ENCODE measurements around the gene PCDH12.

Gene PCDH12

GRCh38 chr5:141966963-141967333, 8.9 kb upstream of the PCDH12 start:
- peaks cover 10% of the 10 kb centered on the region for H3K4me1 ChIP-seq (ENCODE audit: control insufficient read depth, insufficient read depth, low read length, poor library complexity, severe bottlenecking)

DNA sequence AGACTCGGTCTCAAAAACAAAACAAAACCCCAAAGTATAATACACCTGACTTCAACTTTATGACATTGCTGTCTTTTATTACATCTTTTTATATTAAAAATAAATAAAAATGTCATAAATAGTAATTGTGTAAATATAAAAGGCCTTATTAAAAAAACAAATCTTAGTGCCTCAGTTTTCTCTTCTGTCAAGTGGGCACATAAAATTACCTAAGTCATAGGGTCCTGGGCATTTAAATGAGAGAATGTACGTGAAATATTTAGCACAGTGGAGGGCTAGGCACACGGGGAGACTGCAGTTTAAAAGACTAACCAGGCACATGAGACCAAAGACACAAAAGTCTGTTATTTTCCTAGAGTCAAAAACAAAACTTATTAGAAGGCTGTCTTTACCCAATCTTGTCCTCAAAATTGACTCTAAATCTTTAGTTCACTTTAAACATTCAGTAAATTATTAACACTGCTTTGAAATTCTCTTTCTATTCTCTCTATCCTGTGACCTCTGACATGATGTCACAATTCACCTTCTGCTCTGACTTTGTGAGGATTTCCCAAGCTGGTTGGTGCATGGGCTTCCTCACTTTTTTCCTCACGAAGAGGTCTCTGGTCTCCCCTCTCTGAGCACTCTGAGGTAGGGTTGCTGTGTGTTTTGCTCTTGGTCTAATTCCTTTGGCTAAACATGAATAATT, 8.4 kb upstream of the PCDH12 start:
- Histone ChIP-seq H3K4me1 (ENCODE audit: control insufficient read depth, insufficient read depth, low read length, poor library complexity, severe bottlenecking) (peaks cover 10% of the 10 kb centered on the region), H3K4me3 (ENCODE audit: insufficient read depth, low read depth, low read length, poor library complexity, severe bottlenecking) (no peak overlapping the region), H3K9me3 (ENCODE audit: control insufficient read depth, low read length) (no peaks in the 10 kb centered on the region), H3K36me3 (ENCODE audit: control insufficient read depth, insufficient read depth, low read length) (no peaks in the 10 kb centered on the region), H3K27me3 (replicated peaks; ENCODE audit: control insufficient read depth, insufficient read depth, low read length, poor library complexity, severe bottlenecking) (no peaks in the 10 kb centered on the region), H3K27ac (ENCODE audit: insufficient read depth, low read length, poor library complexity, severe bottlenecking) (no peak overlapping the region)
- no peak for DNase-seq

More at GRCh38 chr5:141966963-141967333, 8.9 kb upstream of the PCDH12 start:
- no peaks in the 10 kb centered on the region for H3K36me3 ChIP-seq (ENCODE audit: control insufficient read depth, insufficient read depth, low read length)
- DNase-seq = no peak
- H3K27ac ChIP-seq (ENCODE audit: insufficient read depth, low read length, poor library complexity, severe bottlenecking) = no peak overlapping the region
- H3K9me3 ChIP-seq (ENCODE audit: control insufficient read depth, low read length) = no peaks in the 10 kb centered on the region
- H3K4me3 ChIP-seq (ENCODE audit: insufficient read depth, low read depth, low read length, poor library complexity, severe bottlenecking) = no peak overlapping the region
- H3K27me3 ChIP-seq (replicated peaks; ENCODE audit: control insufficient read depth, insufficient read depth, low read length, poor library complexity, severe bottlenecking) = no peaks in the 10 kb centered on the region

DNA sequence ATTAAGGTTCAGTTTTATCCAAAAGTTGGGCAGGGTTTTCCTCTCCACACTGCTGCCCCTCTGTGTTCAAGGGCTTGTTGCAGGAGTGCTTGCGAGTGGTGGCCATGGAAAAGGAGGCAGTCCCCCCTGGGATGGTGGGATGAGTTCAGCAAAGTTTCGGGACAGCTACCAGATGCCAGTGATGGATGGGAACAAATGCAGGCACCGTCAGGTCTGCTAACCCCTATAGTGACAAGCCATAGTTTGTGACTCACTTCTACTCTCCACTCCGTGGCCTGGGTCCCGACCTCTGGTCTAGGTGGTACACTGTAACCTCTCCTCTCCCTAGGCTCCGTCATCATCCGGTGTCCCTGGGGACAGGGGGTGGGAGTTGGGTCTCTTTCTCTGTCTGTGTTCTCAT, 7.1 kb upstream of the PCDH12 start:
- H3K27ac ChIP-seq (ENCODE audit: insufficient read depth, low read length, poor library complexity, severe bottlenecking) = no peak overlapping the region
- H3K9me3 ChIP-seq (ENCODE audit: control insufficient read depth, low read length) = no peaks in the 10 kb centered on the region
- peaks cover 19% of the 10 kb centered on the region for H3K4me1 ChIP-seq (ENCODE audit: control insufficient read depth, insufficient read depth, low read length, poor library complexity, severe bottlenecking)
- H3K4me3 ChIP-seq (ENCODE audit: insufficient read depth, low read depth, low read length, poor library complexity, severe bottlenecking) = no peak overlapping the region
- H3K27me3 ChIP-seq (replicated peaks; ENCODE audit: control insufficient read depth, insufficient read depth, low read length, poor library complexity, severe bottlenecking) = no peaks in the 10 kb centered on the region
- DNase-seq = no peak
- no peaks in the 10 kb centered on the region for H3K36me3 ChIP-seq (ENCODE audit: control insufficient read depth, insufficient read depth, low read length)

GRCh38 chr5:141963701-141964100, 5.7 kb upstream of the PCDH12 start:
- Histone ChIP-seq H3K27me3 (replicated peaks; ENCODE audit: control insufficient read depth, insufficient read depth, low read length, poor library complexity, severe bottlenecking) (no peaks in the 10 kb centered on the region), H3K36me3 (ENCODE audit: control insufficient read depth, insufficient read depth, low read length) (no peaks in the 10 kb centered on the region), H3K27ac (ENCODE audit: insufficient read depth, low read length, poor library complexity, severe bottlenecking) (no peak overlapping the region), H3K9me3 (ENCODE audit: control insufficient read depth, low read length) (no peaks in the 10 kb centered on the region), H3K4me1 (ENCODE audit: control insufficient read depth, insufficient read depth, low read length, poor library complexity, severe bottlenecking) (peaks cover 17% of the 10 kb centered on the region), H3K4me3 (ENCODE audit: insufficient read depth, low read depth, low read length, poor library complexity, severe bottlenecking) (no peak overlapping the region)
- DNase-seq = no peak

DNA sequence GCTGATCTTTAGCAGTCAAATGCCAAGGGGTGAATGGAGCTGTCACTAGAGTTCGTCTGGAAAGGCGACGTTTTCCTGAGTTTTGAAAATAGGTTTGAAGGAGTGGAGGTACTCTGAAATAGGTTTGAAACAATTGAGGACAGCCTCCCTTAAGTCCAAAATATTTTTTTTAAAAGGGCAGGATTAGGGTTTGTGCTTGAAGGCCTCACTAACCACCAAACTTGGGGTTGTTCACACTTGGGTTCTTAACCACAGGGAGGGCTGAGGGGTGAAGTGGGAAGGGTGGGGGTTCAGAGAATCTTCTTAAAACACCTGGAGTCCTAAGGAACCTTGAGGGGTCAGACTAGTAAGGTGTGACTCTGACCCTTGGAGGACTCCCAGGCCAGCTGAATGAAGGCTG, 3.5 kb upstream of the PCDH12 start:
- Histone ChIP-seq H3K9me3 (ENCODE audit: control insufficient read depth, low read length) (no peaks in the 10 kb centered on the region), H3K36me3 (ENCODE audit: control insufficient read depth, insufficient read depth, low read length) (no peaks in the 10 kb centered on the region), H3K4me3 (ENCODE audit: insufficient read depth, low read depth, low read length, poor library complexity, severe bottlenecking) (no peak overlapping the region), H3K4me1 (ENCODE audit: control insufficient read depth, insufficient read depth, low read length, poor library complexity, severe bottlenecking) (peaks cover 28% of the 10 kb centered on the region), H3K27ac (ENCODE audit: insufficient read depth, low read length, poor library complexity, severe bottlenecking) (no peak overlapping the region), H3K27me3 (replicated peaks; ENCODE audit: control insufficient read depth, insufficient read depth, low read length, poor library complexity, severe bottlenecking) (no peaks in the 10 kb centered on the region)
- no peak for DNase-seq

DNA sequence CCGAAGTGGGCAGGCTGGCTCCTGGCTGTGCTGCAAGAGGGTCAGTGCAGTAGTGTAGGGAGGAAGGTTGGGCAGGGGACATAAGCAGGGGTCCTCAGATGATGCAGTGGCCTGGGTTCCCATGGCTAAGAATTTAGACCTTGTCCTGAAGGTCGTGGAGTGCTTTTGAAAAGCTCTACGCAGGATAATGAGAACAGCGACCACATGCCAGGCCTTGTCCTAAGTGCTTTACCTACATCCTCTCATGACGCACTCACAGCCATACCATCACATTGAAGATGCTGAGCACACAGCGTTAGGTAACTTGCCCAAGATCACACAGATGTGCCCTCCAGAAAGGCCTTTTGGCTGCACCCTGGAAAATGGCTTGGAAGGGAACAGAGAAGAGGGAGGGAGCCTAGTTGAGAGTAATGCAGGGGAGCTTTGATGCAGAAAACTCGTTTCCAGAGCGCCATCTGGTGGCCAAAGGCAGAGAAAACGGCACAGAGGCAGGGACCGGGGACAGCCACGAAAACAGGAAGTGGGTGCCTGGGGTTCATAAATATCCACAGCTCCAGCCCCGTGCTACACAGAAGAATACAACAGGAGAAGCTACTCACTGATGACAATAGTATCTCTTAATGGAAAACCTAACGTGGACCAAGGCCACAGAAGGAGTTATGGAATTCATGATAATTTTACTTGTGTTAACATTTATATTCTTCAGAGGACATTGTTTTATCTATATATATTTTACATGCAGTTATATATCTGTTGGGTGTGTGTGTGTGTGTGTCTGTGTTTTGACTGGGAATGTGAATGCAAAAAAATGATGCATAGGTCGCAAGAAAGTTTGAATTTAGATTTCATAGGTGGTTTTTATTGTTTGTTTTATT, 2.7 kb upstream of the PCDH12 start:
- no peak overlapping the region for H3K4me3 ChIP-seq (ENCODE audit: insufficient read depth, low read depth, low read length, poor library complexity, severe bottlenecking)
- peak; percentile 76 to 84 (median 77) for DNase-seq
- H3K27ac ChIP-seq (ENCODE audit: insufficient read depth, low read length, poor library complexity, severe bottlenecking) = no peak overlapping the region
- H3K9me3 ChIP-seq (ENCODE audit: control insufficient read depth, low read length) = no peaks in the 10 kb centered on the region
- peaks cover 28% of the 10 kb centered on the region for H3K4me1 ChIP-seq (ENCODE audit: control insufficient read depth, insufficient read depth, low read length, poor library complexity, severe bottlenecking)
- H3K27me3 ChIP-seq (replicated peaks; ENCODE audit: control insufficient read depth, insufficient read depth, low read length, poor library complexity, severe bottlenecking) = no peaks in the 10 kb centered on the region
- no peaks in the 10 kb centered on the region for H3K36me3 ChIP-seq (ENCODE audit: control insufficient read depth, insufficient read depth, low read length)

GRCh38 chr5:141960018-141960417, 2.0 kb upstream of the PCDH12 start:
- Histone ChIP-seq H3K4me1 (ENCODE audit: control insufficient read depth, insufficient read depth, low read length, poor library complexity, severe bottlenecking) (peaks cover 28% of the 10 kb centered on the region), H3K4me3 (ENCODE audit: insufficient read depth, low read depth, low read length, poor library complexity, severe bottlenecking) (no peak overlapping the region), H3K27ac (ENCODE audit: insufficient read depth, low read length, poor library complexity, severe bottlenecking) (no peak overlapping the region), H3K36me3 (ENCODE audit: control insufficient read depth, insufficient read depth, low read length) (no peaks in the 10 kb centered on the region), H3K9me3 (ENCODE audit: control insufficient read depth, low read length) (no peaks in the 10 kb centered on the region), H3K27me3 (replicated peaks; ENCODE audit: control insufficient read depth, insufficient read depth, low read length, poor library complexity, severe bottlenecking) (no peaks in the 10 kb centered on the region)
- DNase-seq = no peak

DNA sequence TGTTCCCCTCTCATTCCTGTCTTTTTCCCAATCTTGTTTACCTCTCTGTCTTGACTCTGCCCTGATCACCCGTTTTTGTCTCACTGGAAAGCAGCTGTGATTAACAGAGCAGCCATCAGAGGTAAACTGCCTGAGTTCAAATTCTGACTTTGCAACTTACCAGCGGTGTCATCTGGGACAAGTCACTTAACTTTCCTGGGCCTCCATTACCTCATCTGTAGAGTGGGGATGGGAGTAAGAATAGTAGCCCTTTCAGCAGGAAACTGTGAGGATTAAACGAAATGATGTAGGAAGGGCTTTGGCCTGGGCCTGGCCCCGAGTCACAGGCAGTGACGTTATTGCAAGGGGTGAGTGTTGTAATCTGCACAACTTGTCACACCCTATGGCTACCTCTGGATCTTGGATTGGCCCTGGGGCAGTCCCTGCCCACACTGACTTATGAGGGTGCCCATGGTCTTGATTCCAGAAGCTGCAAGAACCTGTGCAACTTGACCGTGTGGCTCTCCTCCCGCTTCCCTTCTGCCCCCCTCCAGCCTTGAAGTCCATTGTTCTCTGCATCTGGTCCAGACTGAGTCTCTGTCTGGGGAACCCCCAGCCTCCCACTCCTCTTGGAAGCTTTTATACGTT, 657 bp upstream of the PCDH12 start:
- Histone ChIP-seq H3K36me3 (ENCODE audit: control insufficient read depth, insufficient read depth, low read length) (no peaks in the 10 kb centered on the region), H3K9me3 (ENCODE audit: control insufficient read depth, low read length) (no peaks in the 10 kb centered on the region), H3K27me3 (replicated peaks; ENCODE audit: control insufficient read depth, insufficient read depth, low read length, poor library complexity, severe bottlenecking) (no peaks in the 10 kb centered on the region), H3K27ac (ENCODE audit: insufficient read depth, low read length, poor library complexity, severe bottlenecking) (no peak overlapping the region), H3K4me3 (ENCODE audit: insufficient read depth, low read depth, low read length, poor library complexity, severe bottlenecking) (no peak overlapping the region), H3K4me1 (ENCODE audit: control insufficient read depth, insufficient read depth, low read length, poor library complexity, severe bottlenecking) (peaks cover 28% of the 10 kb centered on the region)
- no peak for DNase-seq

DNA sequence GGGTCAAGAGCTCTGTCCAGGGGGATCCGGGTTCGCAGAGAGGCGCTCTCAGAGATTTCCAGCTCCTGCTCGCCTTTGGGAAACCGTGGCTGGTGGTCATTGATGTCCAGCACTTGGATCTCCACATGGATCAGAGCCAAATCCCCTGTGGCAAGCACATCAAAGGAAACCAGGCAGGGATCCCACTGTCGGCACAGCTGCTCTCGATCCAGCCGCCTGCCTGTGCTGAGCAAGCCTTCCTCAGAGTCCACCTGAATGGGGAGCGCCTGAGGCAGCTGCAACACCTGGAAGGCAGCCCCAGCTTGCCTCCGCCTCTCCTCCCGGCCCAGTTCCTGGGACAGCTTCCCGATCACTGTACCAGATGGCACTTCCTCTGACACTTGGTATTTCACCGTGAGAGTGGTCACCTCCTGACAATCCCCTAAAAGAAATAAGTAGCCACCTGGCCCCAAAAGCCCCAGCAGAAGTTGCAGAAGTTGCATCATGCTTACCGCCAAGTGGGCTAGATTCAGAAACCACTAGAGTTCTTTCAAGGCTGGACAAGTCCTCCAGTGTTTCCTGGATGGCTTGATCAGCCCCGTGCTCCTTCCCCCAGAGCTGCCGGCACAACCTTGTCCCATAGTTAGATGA, 520 bp downstream of the PCDH12 start:
- no peaks in the 10 kb centered on the region for H3K27me3 ChIP-seq (replicated peaks; ENCODE audit: control insufficient read depth, insufficient read depth, low read length, poor library complexity, severe bottlenecking)
- no peak for DNase-seq
- H3K4me1 ChIP-seq (ENCODE audit: control insufficient read depth, insufficient read depth, low read length, poor library complexity, severe bottlenecking) = peaks cover 28% of the 10 kb centered on the region
- no peaks in the 10 kb centered on the region for H3K9me3 ChIP-seq (ENCODE audit: control insufficient read depth, low read length)
- no peak overlapping the region for H3K27ac ChIP-seq (ENCODE audit: insufficient read depth, low read length, poor library complexity, severe bottlenecking)
- no peak overlapping the region for H3K4me3 ChIP-seq (ENCODE audit: insufficient read depth, low read depth, low read length, poor library complexity, severe bottlenecking)
- H3K36me3 ChIP-seq (ENCODE audit: control insufficient read depth, insufficient read depth, low read length) = no peaks in the 10 kb centered on the region
